A549 treated with AZD9567 at 1 μM for 4 hours (cell line): Measurements from ENCODE around the gene SCART1. TPM values are rescaled to one million over a fixed set of nuclear protein-coding genes. Genes with fewer than 3 reads are reported as not detected.

Experiments
- total RNA-seq: library from RNA; stranded (reverse); fragments of 200-300 nt; extraction: Qiagen RNA extraction; gene quantifications from 5 replicates; pipeline ENCODE4 v1.2.3, GENCODE V29; 2022; ENCODE audit not compliant: insufficient read depth

The SCART1 gene
- 0.21 to 0.30 TPM (median 0.22 TPM) in 4 of 5 replicates, not detected in the other for total RNA-seq

DNA sequence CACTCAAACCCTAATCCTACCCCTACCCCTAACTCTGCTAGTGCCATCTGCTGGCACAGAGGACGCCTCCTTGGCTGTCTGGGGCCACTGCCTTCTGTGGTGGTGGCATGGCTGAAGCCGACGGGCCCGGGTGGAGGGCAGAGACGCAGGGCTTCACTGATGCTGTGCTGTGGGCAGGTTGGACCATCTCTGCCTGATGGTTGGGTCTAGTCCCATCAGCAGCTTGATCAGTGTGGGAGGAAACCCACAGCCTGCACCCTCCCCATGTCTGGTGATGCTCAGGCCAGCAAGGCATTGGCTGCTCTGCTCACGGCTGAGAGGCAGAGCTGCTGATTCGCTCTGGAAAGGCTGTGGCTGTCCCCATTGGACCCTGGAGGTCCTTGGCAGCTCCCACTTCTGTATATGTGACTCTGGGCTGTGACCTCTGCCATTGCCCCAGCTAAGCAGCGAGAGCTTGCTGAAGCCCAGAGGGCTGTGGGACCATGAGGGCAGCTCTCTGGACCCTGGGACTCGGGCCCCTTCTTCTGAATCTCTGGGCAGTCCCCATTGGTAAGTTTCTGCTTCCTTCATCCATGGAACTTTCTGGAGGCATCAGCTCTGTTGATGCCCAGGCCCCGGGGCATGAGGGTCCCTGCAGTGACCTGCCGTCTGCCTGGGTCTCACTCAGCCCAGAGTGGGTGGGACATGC, at the start of gene SCART1:
SCART1 (plus strand) TSS at position 430 of the 688 bp plus-strand sequence; CDS start at position 483, 53 bp downstream.

DNA sequence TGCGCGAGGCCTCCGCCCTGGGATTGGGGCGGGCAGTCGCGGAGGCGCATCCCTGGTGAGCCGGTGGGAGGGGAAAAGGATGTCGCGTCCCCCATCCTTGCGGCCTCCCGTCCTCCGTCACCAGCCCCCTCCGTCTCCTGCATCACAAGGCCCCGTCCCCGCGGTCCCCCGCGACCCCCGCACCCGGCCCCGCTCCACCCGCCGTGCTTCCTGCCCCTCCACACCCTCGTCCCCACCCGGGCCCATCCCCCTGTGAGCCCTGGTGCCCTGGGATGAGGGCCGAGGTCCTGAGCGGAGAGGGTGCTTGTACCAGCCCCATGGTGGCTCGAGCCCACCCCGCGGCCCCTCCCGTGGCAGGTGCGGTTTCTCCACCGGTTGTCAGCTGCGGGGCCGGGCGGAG, 29.1 kb upstream of the SCART1 start, which contains the start of gene SPRN:
SPRN (minus strand) TSS at position 25 of the 400 bp plus-strand sequence. CDS start 944 bp downstream, outside the sequence.

Other genes with a start within 250 kb of the SCART1 start
- gene UTF1, start 223.7 kb upstream of the SCART1 start, total RNA-seq, result 0.09 TPM in 1 of 5 replicates, not detected in the others
- not detected in 5 replicates for gene VENTX, start 216.1 kb upstream of the SCART1 start, total RNA-seq
- gene ADAM8, start 177.1 kb upstream of the SCART1 start, total RNA-seq, result 1.4 to 4.7 TPM (median 3.2 TPM) in 5 replicates
- gene TUBGCP2, start 145.1 kb upstream of the SCART1 start, total RNA-seq, result 38.0 to 58.2 TPM (median 42.4 TPM) in 5 replicates
- 60.6 to 74.7 TPM (median 73.4 TPM) in 5 replicates for gene ZNF511, start 145.0 kb upstream of the SCART1 start, total RNA-seq
- gene CALY, start 117.0 kb upstream of the SCART1 start, total RNA-seq, result 0.49 to 0.70 TPM (median 0.67 TPM) in 4 of 5 replicates, not detected in the other
- 0.10 TPM in 1 of 5 replicates, not detected in the others for gene PRAP1, start 106.6 kb upstream of the SCART1 start, total RNA-seq
- 13.0 to 17.6 TPM (median 15.4 TPM) in 5 replicates for gene FUOM, start 95.9 kb upstream of the SCART1 start, total RNA-seq
- gene ECHS1, start 80.6 kb upstream of the SCART1 start, total RNA-seq, result 132 to 164 TPM (median 150 TPM) in 5 replicates
- gene PAOX, start 74.7 kb upstream of the SCART1 start, total RNA-seq, result 1.8 to 5.0 TPM (median 2.2 TPM) in 5 replicates
- gene MTG1, start 59.8 kb upstream of the SCART1 start, total RNA-seq, result 46.6 to 58.9 TPM (median 58.0 TPM) in 5 replicates
- 0.22 to 0.34 TPM (median 0.24 TPM) in 4 of 5 replicates, not detected in the other for gene SPRN, start 29.3 kb upstream of the SCART1 start, total RNA-seq
- 0.09 to 0.26 TPM (median 0.18 TPM) in 4 of 5 replicates, not detected in the other for gene CYP2E1, start 73.4 kb downstream of the SCART1 start, total RNA-seq
- gene SYCE1, start 111.6 kb downstream of the SCART1 start, total RNA-seq, result not detected in 5 replicates
- 0.15 to 0.22 TPM (median 0.21 TPM) in 4 of 5 replicates, not detected in the other for gene FRG2B, start 172.8 kb downstream of the SCART1 start, total RNA-seq